NCI-H1436 treated with DMSO at 0.1 percent for 48 hours (cell line): ENCODE measurements around the gene TAGAP.

Experiments used
- DNase-seq: peaks from one replicate; lab custom pipeline; 2025; lab: John Stamatoyannopoulos, UW

Gene TAGAP

GRCh38 chr6:159044899-159045727 is at the start of gene TAGAP:
Gene TAGAP, minus strand, starts transcription at chr6:159044991. Its CDS starts 845 bp downstream, at chr6:159044146.
- DNase-seq = no peak

GRCh38 chr6:159093609-159094443 is 49.0 kb upstream of the TAGAP start:
- DNase-seq = no peak

- DNase-seq = no peak
Observed at GRCh38 chr6:159092631-159093030, 47.8 kb upstream of the TAGAP start.

- no peak for DNase-seq
Observed at GRCh38 chr6:159090530-159091480, 46.0 kb upstream of the TAGAP start.

GRCh38 chr6:159089909-159090308 is 45.1 kb upstream of the TAGAP start:
- DNase-seq = no peak

- DNase-seq = no peak
Observed at GRCh38 chr6:159089443-159089842, 44.7 kb upstream of the TAGAP start.

- DNase-seq = no peak
Observed at GRCh38 chr6:159086033-159086618, 41.3 kb upstream of the TAGAP start.

GRCh38 chr6:159085396-159085895 is 40.7 kb upstream of the TAGAP start:
- no peak for DNase-seq

GRCh38 chr6:159084493-159085091 is 39.8 kb upstream of the TAGAP start:
- DNase-seq = no peak

GRCh38 chr6:159083146-159083545 is 38.4 kb upstream of the TAGAP start:
- DNase-seq = no peak

- DNase-seq = no peak
Observed at GRCh38 chr6:159082039-159082815, 37.4 kb upstream of the TAGAP start.

GRCh38 chr6:159080217-159080976 is 35.6 kb upstream of the TAGAP start:
- DNase-seq = no peak

GRCh38 chr6:159079367-159079766 is 34.6 kb upstream of the TAGAP start:
- no peak for DNase-seq

- DNase-seq = no peak
Observed at GRCh38 chr6:159077123-159077522, 32.3 kb upstream of the TAGAP start.

GRCh38 chr6:159075506-159076228 is 30.9 kb upstream of the TAGAP start:
- DNase-seq = no peak

- DNase-seq = no peak
Observed at GRCh38 chr6:159074876-159075275, 30.1 kb upstream of the TAGAP start.

- no peak for DNase-seq
Observed at GRCh38 chr6:159074120-159074684, 29.4 kb upstream of the TAGAP start.
